Stimulated activated CD8-positive, alpha-beta memory T cell treated with anti-CD3 and anti-CD28 coated beads, Interleukin-7, amount 100 ng/mL, for 24 hours (primary cell): Measurements from ENCODE around the gene SOBP.

ENCODE experiments used
- DNase-seq: peaks from one replicate; pipeline ENCODE4 v3.0.0-alpha.2; 2020; ENCODE audit warnings: low read depth

Gene SOBP

GRCh38 chr6:107689951-107690642 lies 200.2 kb downstream of the SOBP start:
- no peak for DNase-seq

GRCh38 chr6:107690643-107691061 lies 200.7 kb downstream of the SOBP start:
- DNase-seq, result no peak

- no peak for DNase-seq
Observed at GRCh38 chr6:107691062-107691751, 201.3 kb downstream of the SOBP start.

GRCh38 chr6:107692351-107692750 lies 202.4 kb downstream of the SOBP start:
- DNase-seq, result no peak

- no peak for DNase-seq
Observed at GRCh38 chr6:107695061-107695720, 205.3 kb downstream of the SOBP start.

- no peak for DNase-seq
Observed at GRCh38 chr6:107697682-107698081, 207.8 kb downstream of the SOBP start.

- DNase-seq, result no peak
Observed at GRCh38 chr6:107698146-107698545, 208.2 kb downstream of the SOBP start.

GRCh38 chr6:107699254-107699653 lies 209.3 kb downstream of the SOBP start:
- no peak for DNase-seq

GRCh38 chr6:107699697-107700325 lies 209.9 kb downstream of the SOBP start:
- no peak for DNase-seq

- no peak for DNase-seq
Observed at GRCh38 chr6:107703606-107704005, 213.7 kb downstream of the SOBP start.

GRCh38 chr6:107704347-107705013 lies 214.6 kb downstream of the SOBP start:
- DNase-seq, result no peak

- DNase-seq, result no peak
Observed at GRCh38 chr6:107706516-107707115, 216.7 kb downstream of the SOBP start.

- DNase-seq, result no peak
Observed at GRCh38 chr6:107707346-107708275, 217.7 kb downstream of the SOBP start.

GRCh38 chr6:107708435-107708834 lies 218.5 kb downstream of the SOBP start:
- no peak for DNase-seq

GRCh38 chr6:107709341-107709740 lies 219.4 kb downstream of the SOBP start:
- no peak for DNase-seq
